Ovary (tissue), 3 donors: Measurements from ENCODE around the gene GPATCH3.
"Not testable (repeated sequence)": the region's sequence is repeated elsewhere in the genome, so short reads cannot be mapped to it uniquely, and the experiment has no call there.

Source experiments
- CTCF ChIP-seq, 3 donors: fragments of 450-650 bp in 2 of 3; fragments of 200-600 bp in 1 of 3; IDR thresholded peaks; one replicate each; pipeline versions ENCODE4 v1.5.1 to v1.8.0; 2016 to 2022; ENCODE audit warnings: antibody characterized with exemption in 3 of 3, mild to moderate bottlenecking in 1 of 3
- EP300 ChIP-seq: sonication (generic); formaldehyde crosslinking; IDR thresholded peaks from one replicate; pipeline ENCODE4 v1.6.1; 2017; ENCODE audit warnings: antibody characterized with exemption
- POLR2A ChIP-seq: fragments of 450-650 bp; IDR thresholded peaks from one replicate; pipeline ENCODE4 v1.6.1; 2017; ENCODE audit warnings: antibody characterized with exemption, mild to moderate bottlenecking, moderate library complexity
- donor health status: DM: no; HTN: no; CAD: no.

GRCh38 chr1:26847826-26848225, 52.4 kb downstream of the GPATCH3 start:
- not testable (repeated sequence) for TF ChIP-seq CTCF (IDR thresholded peaks at IDR 0.05); POLR2A; EP300
